HG03103 (cell line): ENCODE results near the gene DAPK3.
"Not testable (repeated sequence)": the region's sequence is repeated elsewhere in the genome, so short reads cannot be mapped to it uniquely, and the experiment has no call there.

Experiments used
- ATAC-seq: cut with Tn5 transposase; IDR thresholded peaks from one replicate; pipeline ENCODE4 v1.9.1; 2021; ENCODE audit warnings: low read depth; ENCODE audit not compliant: unreplicated experiment

Gene DAPK3

DNA sequence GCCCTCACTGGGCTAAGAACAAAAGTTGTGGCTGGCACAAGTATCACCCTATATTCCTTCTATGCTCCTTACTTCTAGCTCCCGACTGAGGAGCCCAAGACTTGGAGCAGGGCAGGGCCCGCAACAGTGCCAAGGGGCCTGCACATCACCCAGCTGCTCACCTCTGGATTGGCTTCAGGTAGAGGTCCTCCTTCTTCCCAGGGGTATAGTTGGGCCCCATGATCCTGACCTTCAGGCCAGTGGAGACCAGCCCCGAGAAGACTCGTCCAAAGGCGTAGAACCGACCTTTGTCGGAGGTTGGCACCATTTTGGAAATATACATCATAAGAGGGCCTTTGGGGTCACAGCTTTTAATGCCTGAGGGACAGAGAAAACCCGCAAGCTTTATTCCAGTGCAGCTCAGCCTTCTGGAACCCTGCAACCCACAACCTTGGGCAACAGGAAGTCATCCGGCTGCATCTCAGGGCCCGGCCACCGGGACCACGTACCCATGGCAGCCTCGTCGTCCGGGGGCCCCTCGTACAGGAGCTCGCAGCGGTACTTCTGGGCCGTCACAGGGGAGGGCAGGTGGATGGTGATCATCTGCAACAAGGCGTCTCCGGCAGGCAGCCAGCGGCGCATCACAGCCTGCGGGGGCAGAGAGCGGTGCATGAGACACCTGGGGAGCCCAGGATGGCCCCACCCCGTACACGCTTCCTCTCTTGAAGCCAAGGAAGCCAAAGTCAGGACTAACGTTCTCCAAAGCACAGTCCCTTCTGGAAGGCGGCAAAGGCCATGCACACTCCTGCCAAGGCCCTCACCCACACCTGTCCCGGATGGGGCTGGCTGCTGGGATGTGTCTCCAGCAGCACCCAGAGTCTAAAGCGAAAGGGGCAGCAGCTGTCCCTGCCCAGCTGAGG is 9.7 kb upstream of the DAPK3 start:
- no peak for ATAC-seq

DNA sequence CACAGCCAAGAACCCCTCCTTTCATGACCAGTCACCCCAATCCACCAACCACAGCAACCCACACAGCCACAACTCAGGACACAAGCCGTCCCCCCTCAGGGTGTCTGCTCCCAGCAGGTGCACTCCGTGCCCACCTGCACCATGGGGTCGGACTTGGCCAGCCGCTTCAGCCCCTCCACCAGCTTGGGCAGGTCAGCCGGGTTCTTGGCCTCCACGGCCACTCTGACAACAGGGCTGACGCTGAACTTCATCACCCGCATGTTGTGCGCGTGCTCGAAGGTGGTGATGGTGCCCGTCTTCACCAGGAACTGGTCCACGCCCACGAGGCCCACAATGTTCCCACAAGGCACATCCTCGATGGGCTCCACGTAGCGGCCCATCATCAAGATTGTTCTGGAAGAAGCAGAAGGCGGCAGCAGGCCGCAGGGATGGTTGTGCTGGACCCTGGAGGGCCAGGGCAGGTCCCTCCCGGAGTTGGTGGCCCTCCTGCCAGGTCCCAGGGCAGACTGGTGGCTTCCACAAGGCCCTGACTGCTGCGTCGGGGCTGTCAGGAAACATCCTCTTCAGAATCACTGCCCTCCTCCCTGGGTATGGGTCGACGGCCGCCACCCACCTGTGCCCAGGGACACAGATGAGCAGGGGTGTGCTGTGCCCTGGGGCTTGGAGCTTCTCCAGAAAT is 8.9 kb upstream of the DAPK3 start:
- ATAC-seq: no peak

DNA sequence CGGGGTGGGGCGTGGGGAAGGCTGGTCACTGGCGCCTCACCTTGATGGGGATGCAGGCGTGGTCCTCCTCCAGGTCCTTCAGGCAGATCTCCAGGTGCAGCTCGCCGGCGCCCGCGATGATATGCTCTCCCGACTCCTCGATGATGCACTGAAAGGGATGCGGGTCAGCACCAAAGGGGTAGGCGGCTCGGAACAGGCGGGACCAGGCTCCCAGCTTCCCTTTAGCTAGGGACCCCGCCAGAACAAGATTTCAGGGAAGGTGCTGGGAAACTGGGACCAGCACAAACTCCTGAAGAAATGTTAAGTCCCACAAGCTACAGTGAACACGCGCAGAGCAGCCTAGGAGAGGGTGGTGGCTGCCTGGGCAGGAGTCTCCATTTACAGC is 8.4 kb upstream of the DAPK3 start:
- no peak for ATAC-seq

DNA sequence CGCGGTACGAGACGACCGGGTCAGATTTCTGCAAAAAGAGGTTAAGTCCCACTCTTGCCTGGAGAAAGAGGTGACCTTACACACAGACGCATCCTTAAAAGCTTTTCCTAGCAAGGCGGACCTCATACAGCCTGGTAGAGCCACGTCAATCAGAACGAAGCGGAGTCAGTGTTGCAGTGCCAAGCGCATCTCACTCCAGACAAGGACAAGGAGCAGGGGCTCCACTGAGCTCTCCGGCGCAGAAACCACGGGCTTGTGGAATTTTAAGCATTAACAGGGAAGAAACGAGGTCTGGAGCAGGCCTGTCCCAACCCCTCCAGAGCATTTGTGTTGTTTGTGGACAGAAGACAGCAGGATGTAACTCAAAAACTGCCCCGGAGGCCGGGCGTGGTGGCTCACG is 7.2 kb upstream of the DAPK3 start:
- no peak for ATAC-seq

DNA sequence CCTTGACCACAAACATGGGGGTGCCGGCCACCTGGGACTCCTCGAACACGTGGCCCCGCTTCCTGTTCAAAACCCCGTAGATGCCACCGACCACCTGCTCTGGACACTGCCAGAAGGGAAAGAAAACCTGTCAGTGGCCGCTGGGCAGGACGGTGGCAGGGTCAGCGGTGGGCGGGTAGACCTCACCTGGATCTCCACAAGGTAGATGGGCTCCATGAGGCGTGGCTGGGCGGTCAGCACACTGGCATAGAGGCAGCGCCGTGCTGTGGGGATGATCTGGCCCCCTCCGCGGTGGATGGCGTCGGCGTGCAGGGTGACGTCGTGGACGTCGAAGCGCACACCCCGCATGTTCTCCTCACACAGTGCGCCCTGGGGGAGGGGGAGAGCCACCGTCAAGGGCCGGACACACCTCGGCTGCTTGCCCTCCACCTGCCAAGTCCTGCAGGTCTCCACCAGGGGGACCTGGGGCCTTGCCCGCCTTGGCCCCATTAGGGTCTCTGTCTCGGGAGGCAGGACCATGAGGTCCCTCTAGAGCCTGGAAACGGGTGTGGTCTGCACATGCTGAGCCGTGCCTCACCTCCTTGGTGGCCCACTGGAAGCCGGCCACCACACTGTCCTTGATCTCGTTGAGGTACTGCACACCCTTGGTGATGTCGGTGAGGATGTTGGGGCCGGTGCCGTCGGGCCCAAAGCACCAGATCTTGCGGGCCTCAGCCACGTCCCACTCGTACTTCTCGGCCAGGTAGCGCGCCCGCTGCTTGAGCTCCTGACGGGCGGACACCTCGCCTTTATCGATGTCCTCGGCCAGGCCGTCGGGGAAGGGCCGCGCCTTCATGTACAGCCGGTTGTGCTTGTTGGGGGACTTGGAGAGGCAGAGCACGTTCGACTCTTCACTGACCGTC is 6.6 kb upstream of the DAPK3 start:
- ATAC-seq: no peak

DNA sequence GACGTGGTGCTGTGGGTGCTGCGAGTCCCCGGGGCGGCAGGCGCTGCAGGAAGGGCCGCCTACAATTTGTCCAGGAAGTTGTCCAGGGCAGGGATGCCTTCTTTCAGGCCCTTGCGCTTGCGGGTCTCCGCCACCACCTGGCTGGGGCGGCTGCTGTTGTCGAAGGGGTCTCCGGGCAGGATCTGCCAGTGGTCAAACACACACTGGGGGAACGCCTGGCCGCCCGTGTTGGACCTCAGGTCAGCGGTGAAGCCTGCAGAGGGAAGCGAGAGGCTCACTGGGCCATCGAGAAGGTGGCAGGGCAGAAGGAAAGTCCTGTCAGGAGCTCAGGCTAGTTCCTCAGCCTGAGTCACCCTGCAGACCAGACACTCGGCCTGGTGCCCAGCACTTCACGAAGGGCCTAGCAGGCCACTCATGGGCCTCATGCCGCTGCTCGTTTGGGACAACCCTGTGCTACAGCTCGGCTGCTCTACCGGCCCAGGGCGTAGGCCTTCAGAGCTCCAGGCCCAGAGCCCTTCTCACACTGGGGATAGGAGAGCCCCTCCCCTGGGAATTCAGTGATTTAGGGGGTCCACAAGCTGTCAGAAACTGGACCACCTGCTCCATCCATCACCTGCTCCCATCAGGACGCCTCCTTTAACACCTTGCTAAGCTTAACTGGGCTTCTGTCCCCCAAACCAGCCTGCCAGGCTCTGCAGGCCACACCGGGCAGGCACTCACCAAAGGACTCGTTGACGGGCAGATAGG is 5.8 kb upstream of the DAPK3 start:
- no peak for ATAC-seq

DNA sequence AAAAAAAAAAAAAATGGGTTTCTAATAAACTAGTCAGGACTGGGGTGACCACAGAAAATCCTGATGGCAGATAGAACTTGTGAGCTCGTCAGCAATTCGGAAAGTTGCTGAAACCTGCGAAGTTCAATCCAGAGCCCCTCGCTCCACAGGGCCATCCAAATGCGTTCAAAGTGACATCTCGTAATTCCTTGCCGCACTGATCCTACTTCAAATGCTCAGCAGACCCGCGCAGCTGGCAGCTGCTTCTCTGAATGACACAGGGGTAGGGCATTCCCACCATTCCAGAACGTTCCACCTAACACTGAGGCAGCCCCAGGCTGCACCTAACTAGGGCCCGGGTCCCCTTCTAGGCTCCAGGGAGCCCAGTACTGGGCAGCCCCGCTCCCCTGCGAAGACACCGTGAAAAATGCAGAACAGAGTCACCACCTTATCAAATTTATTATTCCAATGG is 4.8 kb upstream of the DAPK3 start:
- no peak for ATAC-seq

DNA sequence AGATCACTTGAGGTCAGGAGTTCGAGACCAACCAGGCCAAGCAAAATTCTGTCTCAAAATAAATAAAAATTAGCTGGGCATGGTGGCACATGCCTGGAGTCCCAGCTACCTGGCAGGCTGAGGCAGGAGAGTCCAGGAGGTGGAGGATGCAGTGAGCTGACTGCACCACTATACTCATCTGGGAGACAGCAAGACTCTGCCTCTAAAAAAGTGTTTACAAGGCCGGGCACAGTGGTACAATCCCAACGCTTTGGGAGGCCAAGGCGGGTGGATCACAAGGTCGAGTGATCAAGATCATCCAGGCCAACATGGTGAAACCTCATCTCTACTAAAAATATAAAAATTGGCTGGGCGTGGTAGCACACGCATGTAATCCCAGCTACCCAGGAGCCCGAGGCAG is 4.2 kb upstream of the DAPK3 start:
- no peak for ATAC-seq

DNA sequence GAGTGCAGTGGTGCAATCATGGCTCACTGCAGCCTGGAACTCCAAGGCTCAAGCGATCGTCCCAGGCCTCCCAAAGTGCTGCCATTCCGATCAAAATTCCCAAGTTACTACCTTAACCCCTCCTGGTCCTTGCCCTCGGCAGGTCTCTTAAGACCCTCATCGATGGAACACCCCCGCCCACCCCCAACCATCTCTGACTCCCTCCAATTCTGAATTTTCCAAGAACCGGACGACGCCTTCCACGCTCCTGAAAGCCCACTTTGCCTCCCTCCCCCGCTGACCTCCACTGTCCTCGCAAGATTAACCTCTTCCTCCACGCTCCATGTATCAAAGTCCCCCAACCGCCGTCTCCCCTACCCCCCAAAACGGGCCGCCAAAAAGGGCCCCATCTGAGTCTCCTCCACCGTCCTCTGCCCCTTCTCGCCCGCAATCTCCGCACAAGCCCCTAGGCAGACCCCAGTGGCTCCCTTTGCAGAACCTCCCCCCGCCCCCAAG is 539 bp downstream of the DAPK3 start:
- no peak for ATAC-seq

DNA sequence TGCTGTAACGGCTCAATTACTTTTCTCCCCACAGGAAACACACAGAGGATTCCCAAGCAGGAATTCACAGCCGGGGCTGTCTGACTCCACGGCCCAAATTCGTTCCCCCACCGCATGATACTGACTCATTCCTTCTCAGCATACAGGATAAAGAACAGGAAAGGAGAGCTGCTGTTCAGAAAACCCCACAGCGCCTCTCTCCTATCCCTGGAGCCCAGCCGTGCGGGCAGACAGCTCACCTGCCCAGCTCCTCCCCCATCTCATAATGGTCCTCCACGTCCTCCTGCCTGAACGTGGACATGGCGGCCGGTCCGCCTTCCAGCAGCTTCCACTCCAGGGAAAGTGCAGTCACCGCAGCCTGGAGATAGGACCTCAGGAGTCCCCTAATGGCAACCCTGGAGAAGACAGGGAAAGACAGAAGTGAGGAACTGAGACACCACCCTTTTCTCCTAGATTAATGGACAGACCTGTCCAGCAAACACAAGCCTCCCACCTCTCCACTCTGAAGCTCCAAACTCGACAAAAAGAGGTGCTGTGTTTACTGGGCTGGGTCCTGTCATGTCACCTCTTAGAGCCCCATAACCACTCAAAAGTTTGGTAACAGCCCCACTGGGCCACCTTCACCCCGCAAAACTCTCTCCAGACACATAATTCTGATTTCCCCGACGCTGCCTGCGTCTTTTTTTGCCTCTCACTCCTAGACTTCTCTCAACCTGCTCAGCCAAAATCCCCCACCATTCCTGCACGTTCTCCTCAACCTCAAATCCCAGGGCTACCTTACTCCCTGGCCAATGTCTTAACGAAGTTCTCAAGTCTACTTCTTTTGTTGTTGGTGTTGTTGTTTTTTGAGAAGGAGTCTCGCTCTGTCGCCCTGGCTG is 1.2 kb downstream of the DAPK3 start:
- no peak for ATAC-seq

DNA sequence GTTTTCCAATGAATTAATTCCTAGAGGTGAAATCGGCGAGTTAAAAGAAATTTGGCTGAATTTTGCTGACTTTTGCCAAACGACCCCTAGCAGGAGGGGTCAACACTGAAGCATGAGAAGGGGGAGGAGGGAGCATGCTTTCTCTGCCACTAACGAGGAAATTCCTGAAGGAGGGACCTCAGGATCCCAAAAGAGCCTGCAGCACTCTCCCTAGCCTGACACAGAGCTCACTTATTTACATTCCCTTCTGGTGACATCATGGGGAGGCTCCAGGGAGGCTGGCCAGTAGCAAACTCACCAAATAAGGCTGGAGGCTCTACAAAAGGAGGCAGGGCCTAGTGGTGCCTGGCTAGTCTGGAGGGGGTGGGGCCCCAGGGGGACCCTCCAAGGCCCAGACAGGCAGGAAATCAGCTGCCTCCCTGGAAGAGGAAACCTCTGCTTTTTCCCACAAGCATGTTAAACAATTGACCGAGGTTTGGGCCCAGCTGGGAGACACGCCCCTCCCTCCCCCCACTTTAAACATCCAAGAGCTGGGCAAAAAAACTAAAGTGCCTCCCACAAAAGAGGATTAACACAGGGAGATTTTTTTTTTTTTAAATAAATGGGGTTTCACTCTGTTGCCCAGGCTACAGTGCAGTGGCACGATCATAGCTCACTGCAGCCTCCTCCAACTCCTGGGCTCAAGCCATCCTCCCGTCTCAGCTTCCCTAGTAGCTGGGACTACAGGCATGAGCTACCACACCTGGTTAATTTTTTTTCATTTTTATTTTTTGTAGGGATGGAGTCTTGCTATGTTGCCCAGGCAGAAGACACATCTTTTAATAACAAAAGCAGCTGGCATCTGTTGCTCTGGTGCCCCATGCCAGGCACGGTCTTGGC is 2.1 kb downstream of the DAPK3 start:
- ATAC-seq: no peak

DNA sequence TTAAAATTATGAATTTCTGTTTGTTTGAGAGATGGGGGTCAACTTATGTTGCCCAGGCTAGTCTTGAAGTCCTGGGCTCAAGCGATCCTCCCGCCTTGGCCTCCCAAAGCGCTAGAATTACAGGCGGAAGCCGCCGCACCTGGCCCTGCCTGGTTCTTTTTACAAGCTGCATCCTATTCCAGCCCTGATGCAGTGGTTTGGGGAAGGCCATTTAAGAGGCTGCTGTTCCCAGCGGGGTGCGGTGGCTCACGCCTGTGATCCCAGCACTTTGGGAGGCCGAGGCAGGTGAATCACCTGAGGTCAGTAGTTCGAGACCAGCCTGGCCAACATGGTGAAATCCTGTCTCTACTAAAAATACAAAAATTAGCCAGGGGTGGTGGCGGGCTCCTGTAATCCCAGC is 2.9 kb downstream of the DAPK3 start:
- ATAC-seq: not testable (repeated sequence)

DNA sequence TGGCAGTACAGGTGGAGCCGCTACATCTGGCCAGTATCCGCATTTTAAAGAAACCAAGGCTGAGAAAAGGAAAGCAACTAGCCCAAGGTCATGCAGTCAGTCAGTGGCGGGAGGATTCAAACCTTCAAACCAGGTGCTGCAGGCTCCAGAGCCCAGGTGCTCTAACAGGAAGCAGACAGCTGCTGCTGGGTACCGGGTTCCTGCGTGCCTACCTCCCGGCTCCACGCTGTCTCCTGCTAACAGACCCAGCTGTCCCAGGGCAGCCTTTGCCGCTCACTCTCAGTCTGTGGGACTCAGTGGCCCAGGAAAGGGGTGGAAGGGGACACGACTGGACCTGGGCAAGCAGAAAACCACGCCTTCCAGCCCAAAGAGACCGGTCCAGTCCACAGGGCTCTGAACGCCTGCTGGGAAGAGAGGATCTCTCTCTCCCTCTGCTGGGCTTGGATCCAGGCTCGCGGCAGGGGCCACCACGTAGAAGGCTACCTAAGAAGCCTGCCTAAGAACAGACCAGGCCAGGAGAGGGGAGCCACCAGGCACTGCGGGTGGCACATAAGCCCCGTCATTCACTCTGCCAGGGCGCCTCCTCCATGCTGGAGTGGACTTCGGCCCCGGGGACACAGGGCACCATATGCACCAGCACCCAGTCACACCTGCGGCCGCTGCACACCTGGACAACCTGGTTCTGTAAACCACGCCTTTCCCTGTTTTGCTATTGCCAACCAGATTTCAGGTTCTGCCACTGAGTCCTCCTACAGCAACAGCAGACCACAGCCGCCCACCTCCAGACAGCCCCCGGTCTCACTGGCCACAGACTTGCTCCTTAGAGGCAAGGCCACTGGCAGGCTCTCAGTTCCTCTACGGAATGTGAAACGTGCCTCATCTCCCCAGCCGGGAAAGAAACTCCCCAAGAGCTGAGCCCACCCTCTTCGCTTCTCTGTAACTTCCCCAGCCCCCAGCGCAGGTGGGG is 4.6 kb downstream of the DAPK3 start:
- no peak for ATAC-seq

DNA sequence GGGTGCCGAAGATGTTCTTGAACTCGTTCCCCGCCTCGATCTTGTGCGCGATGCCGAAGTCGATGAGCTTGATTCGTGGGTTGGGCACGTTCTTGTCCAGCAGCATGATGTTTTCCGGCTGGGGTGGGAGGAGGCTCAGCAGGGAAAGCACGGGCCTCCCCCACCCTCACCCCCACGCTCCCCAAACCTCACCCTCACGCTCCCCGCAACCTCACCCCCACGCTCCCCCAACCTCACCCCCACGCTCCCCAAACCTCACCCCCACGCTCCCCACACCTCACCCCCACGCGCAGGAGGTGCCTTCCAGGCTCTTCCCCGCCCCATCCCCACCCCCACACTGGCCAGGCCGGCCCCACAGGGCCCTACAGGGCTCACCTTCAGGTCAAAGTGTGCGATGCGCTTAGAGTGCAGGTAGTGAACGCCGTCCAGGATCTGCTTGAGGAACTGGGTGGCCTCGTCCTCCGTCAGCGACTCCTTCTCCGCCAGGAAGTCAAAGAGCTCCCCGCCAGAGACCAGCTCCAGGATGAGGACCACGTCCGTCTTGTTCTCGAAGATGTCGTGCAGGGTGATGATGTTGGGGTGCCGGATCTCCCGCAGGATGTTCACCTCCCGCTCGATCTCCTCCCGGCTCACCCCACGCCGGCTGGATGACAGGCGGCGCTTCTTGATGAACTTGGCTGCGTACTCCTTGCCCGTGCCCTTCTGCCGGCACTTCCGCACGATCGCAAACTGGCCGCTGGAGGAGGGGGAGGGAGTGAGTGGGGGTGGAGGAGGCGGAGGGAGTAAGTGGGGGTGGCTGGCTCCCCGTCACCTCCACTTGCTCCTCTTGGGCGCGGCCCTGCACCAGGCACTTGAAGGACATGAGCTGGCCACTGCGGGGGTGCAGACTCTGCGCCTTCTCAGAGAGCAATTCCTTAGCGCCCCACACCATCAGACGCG is 6.4 kb downstream of the DAPK3 start:
- ATAC-seq: no peak

DNA sequence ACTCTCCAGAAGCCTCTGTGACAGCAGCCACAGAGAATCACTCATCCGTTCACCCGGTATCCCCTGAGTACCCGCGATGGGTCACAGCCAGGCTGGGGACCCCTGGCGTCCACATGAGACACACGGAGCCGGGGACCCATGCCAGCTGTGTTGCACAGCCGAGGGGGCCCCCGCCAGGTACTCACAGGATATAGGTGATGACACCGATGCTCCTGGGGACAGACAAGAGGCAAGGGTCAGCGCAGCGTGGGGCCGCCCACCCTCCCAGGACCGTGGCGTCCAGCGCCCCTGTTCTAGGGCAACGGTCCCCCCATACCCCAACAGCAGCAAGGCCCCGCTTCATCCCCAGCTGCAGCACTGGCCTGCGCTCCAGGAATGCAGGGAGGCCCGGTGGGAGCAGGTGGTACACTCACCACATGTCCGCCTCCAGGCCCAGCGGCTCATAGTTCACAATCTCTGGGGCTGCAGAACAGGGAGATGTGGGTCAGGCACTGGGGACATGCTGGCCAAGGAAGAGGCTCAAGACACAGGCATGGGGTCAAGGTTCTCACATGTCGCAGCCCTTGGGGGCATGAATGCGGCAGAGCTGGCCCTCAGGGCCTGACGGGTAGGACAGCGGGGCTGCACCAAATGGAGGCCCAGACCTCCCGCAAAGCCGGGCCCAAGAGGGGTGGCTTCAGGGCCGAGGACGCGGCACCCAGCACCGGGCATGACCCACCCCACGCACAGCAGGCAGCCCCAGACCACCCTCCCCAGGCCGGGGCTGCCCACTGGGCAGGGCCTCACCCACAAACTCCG is 7.2 kb downstream of the DAPK3 start:
- ATAC-seq: no peak
